Uterus (tissue), 4 donors: Measurements from ENCODE around the gene CDKAL1. TPM values are rescaled to one million over a fixed set of nuclear protein-coding genes. Genes with fewer than 3 reads are reported as not detected.

Experiments used
- DNase-seq, 2 donors: peaks; one replicate each; pipeline ENCODE4 v3.0.0-alpha.2; 2019 to 2020
- H3K27ac ChIP-seq, 2 donors: fragments of 200-600 bp; sonication (generic); 1 replicate in 1 of 2; 2 replicates in 1 of 2; pipeline ENCODE4 v1.5.1; 2016 to 2018
- H3K27me3 ChIP-seq, 2 donors: fragments of 200-600 bp; sonication (generic); one replicate each; pipeline ENCODE4 v1.5.1; 2018 to 2019; ENCODE audit warnings: control low read depth in 1 of 2
- H3K36me3 ChIP-seq, 2 donors: fragments of 200-600 bp; sonication (generic); one replicate each; pipeline ENCODE4 v1.5.1; 2019; ENCODE audit warnings: control low read depth in 1 of 2
- H3K4me1 ChIP-seq, 2 donors: fragments of 200-600 bp; sonication (generic); one replicate each; pipeline ENCODE4 v1.5.1; 2018 to 2019; ENCODE audit warnings: control low read depth in 1 of 2
- H3K4me3 ChIP-seq, 2 donors: fragments of 200-600 bp; sonication (generic); 1 replicate in 1 of 2; 2 replicates in 1 of 2; pipeline ENCODE4 v1.5.1; 2018 to 2019; ENCODE audit warnings: mild to moderate bottlenecking in 1 of 2
- H3K9me3 ChIP-seq, 2 donors: fragments of 200-600 bp; sonication (generic); one replicate each; pipeline ENCODE4 v1.5.1; 2019; ENCODE audit warnings: control low read depth in 1 of 2
- CTCF ChIP-seq, 4 experiments: fragments of 200-600 bp in 2 of 4; fragments of 450-650 bp in 2 of 4; sonication (generic) in 2 of 4; IDR thresholded peaks; one replicate each; pipeline ENCODE4 v1.5.1; 2016 to 2019; ENCODE audit warnings: antibody characterized with exemption in 4 of 4, mild to moderate bottlenecking in 2 of 4, moderate library complexity in 1 of 4
- POLR2A ChIP-seq, 2 donors: fragments of 450-650 bp; IDR thresholded peaks; one replicate each; pipeline ENCODE4 v1.6.1; 2016; ENCODE audit warnings: antibody characterized with exemption in 2 of 2, mild to moderate bottlenecking in 1 of 2, moderate library complexity in 1 of 2
- intact Hi-C: fragments of 100-400 bp; cut with DNase I; formaldehyde crosslinking; loops from one replicate; pipeline ENCODE4 v1.15.1; 2023; ENCODE audit warnings: low total_unique reads
- total RNA-seq, 4 donors: library from RNA; depleted of rRNA in 3 of 4; stranded (reverse); fragments of >200 nt in 3 of 4; gene quantifications; one replicate each; pipeline versions ENCODE4 v1.1.0 to v1.2.4, GENCODE V29; 2014 to 2023
- donor health status: DM: yes; HTN: yes; CAD: no.

Gene CDKAL1
- total RNA-seq, 4 donors from 2014 or later = 5.0 to 51.7 (median 18.9) TPM

- intact Hi-C loops = no loop called here
- H3K36me3 ChIP-seq = no peaks in the 10 kb centered on the region
- H3K4me1 ChIP-seq = no peaks in the 10 kb centered on the region
- no peaks in the 10 kb centered on the region for H3K9me3 ChIP-seq
- H3K27ac ChIP-seq = no peak overlapping the region
- no peak overlapping the region for H3K4me3 ChIP-seq
- no peaks in the 10 kb centered on the region for H3K27me3 ChIP-seq
- TF ChIP-seq POLR2A (IDR thresholded peaks at IDR 0.05) = no peak
- no peak for TF ChIP-seq CTCF (IDR thresholded peaks at IDR 0.05)
- no peak for DNase-seq
Observed at GRCh38 chr6:21159465-21159864, 625.2 kb downstream of the CDKAL1 start.

GRCh38 chr6:21161707-21162106 lies 627.5 kb downstream of the CDKAL1 start:
- H3K9me3 ChIP-seq = no peaks in the 10 kb centered on the region
- no peak overlapping the region for H3K27ac ChIP-seq
- TF ChIP-seq CTCF (IDR thresholded peaks at IDR 0.05) (no peak), POLR2A (IDR thresholded peaks at IDR 0.05) (no peak)
- no peaks in the 10 kb centered on the region for H3K36me3 ChIP-seq
- no peaks in the 10 kb centered on the region for H3K27me3 ChIP-seq
- no peak for DNase-seq
- H3K4me1 ChIP-seq = no peaks in the 10 kb centered on the region
- no peak overlapping the region for H3K4me3 ChIP-seq
- intact Hi-C loops = no loop called here

- intact Hi-C loops = no loop called here
- H3K9me3 ChIP-seq = no peaks in the 10 kb centered on the region
Observed at GRCh38 chr6:21163110-21163837, 629.0 kb downstream of the CDKAL1 start.

GRCh38 chr6:21163838-21164180 lies 629.6 kb downstream of the CDKAL1 start:
- H3K36me3 ChIP-seq = no peaks in the 10 kb centered on the region
- no peak for DNase-seq
- H3K9me3 ChIP-seq = no peaks in the 10 kb centered on the region
- intact Hi-C loops = no loop called here
- TF ChIP-seq CTCF (IDR thresholded peaks at IDR 0.05) (no peak), POLR2A (IDR thresholded peaks at IDR 0.05) (no peak)
- H3K27me3 ChIP-seq = no peaks in the 10 kb centered on the region
- H3K4me1 ChIP-seq = no peaks in the 10 kb centered on the region
- H3K27ac ChIP-seq = no peak overlapping the region
- H3K4me3 ChIP-seq = no peak overlapping the region

More at GRCh38 chr6:21163110-21163837, 629.0 kb downstream of the CDKAL1 start:
- TF ChIP-seq CTCF (IDR thresholded peaks at IDR 0.05) = no peak
- TF ChIP-seq POLR2A (IDR thresholded peaks at IDR 0.05) = no peak
- Histone ChIP-seq H3K4me1 (no peaks in the 10 kb centered on the region), H3K4me3 (no peak overlapping the region), H3K27ac (no peak overlapping the region), H3K27me3 (no peaks in the 10 kb centered on the region), H3K36me3 (no peaks in the 10 kb centered on the region)
- no peak for DNase-seq

- DNase-seq = no peak
- no peaks in the 10 kb centered on the region for H3K36me3 ChIP-seq
- intact Hi-C loops = no loop called here
- no peaks in the 10 kb centered on the region for H3K27me3 ChIP-seq
- H3K4me3 ChIP-seq = no peak overlapping the region
- no peaks in the 10 kb centered on the region for H3K9me3 ChIP-seq
- H3K27ac ChIP-seq = no peak overlapping the region
- TF ChIP-seq CTCF (IDR thresholded peaks at IDR 0.05) (no peak), POLR2A (IDR thresholded peaks at IDR 0.05) (no peak)
- no peaks in the 10 kb centered on the region for H3K4me1 ChIP-seq
Observed at GRCh38 chr6:21164768-21165326, 630.6 kb downstream of the CDKAL1 start.
